Esophagus muscularis mucosa (tissue), 4 donors: Measurements from ENCODE around the gene GOLGA6L1. TPM values are rescaled to one million over a fixed set of nuclear protein-coding genes. Genes with fewer than 3 reads are reported as not detected.
"Not testable (repeated sequence)": the region's sequence is repeated elsewhere in the genome, so short reads cannot be mapped to it uniquely, and the experiment has no call there.

Experiments used
- DNase-seq: peaks from one replicate; pipeline ENCODE4 v3.0.0-alpha.2; 2017; ENCODE audit errors: extremely low spot score
- H3K27ac ChIP-seq, 4 donors: fragments of 200-600 bp; sonication (generic); replicated peaks in 1 of 4; 1 replicate in 3 of 4; 2 replicates in 1 of 4; pipeline ENCODE4 v1.5.1; 2016 to 2019; ENCODE audit warnings: mild to moderate bottlenecking in 1 of 4
- H3K27me3 ChIP-seq, 4 donors: fragments of 200-600 bp; sonication (generic); one replicate each; pipeline versions ENCODE4 v1.5.1 to v1.6.0; 2016 to 2019
- H3K36me3 ChIP-seq, 4 donors: fragments of 200-600 bp; sonication (generic); one replicate each; pipeline ENCODE4 v1.5.1; 2016 to 2019
- H3K4me1 ChIP-seq, 4 donors: fragments of 200-600 bp; sonication (generic); one replicate each; pipeline ENCODE4 v1.5.1; 2016 to 2019
- H3K4me3 ChIP-seq, 4 donors: fragments of 200-600 bp; sonication (generic); 1 replicate in 2 of 4; 2 replicates in 2 of 4; pipeline ENCODE4 v1.5.1; 2016 to 2019; ENCODE audit warnings: mild to moderate bottlenecking in 4 of 4, moderate library complexity in 1 of 4
- H3K9me3 ChIP-seq, 4 donors: fragments of 200-600 bp; sonication (generic); 1 replicate in 3 of 4; 2 replicates in 1 of 4; pipeline ENCODE4 v1.5.1; 2016 to 2019
- WGBS: methylation state at CpG from one replicate; pipeline ENCODE4 v1.1.5; 2018; 5-methylcytosine and 5-hydroxymethylcytosine counted together
- intact Hi-C: fragments of 100-400 bp; cut with DNase I; formaldehyde crosslinking; loops from one replicate; pipeline ENCODE4 v1.15.1; 2023
- total RNA-seq, 4 donors: library from RNA; depleted of rRNA; stranded (reverse); fragments of >200 nt; gene quantifications; one replicate each; pipeline versions ENCODE4 v1.1.0 to v1.2.1, GENCODE V29; 2016

The GOLGA6L1 gene, protein sequence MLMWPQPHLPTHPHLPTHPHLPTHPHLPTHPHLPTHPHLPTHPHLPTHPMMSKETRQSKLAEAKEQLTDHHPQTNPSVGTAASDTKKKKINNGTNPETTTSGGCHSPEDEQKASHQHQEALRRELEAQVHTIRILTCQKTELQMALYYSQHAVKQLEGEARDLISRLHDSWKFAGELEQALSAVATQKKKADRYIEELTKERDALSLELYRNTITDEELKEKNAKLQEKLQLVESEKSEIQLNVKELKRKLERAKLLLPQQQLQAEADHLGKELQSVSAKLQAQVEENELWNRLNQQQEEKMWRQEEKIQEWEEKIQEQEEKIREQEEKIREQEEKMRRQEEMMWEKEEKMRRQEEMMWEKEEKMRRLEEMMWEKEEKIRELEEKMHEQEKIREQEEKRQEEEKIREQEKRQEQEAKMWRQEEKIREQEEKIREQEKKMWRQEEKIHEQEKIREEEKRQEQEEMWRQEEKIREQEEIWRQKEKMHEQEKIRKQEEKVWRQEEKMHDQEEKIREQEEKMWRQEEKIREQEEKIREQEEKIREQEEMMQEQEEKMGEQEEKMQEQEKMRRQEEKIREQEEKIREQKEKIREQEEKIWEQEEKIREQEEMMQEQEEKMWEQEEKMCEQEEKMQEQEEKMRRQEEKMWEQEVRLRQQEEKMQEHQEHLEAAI
- not detected for total RNA-seq

DNA sequence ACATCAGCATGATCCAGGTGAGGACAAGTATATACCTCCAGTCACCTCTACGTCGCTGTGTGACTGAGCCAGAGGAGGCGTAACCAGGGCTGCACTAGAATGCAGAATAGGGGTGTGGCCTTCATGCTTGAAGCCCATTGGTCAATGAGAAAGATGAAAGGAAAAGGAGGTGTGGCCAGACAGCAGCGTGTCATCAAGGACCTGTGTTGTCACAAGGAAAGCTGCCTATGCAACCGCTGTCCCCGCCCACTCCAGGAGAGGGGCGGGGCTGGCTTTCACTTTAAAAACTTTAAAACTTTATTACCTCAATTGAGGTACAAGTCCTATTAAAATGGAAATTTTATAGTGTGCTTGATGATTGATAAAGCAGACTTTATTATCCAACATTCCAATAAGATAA lies at the start of gene GOLGA6L1:
TSS of gene GOLGA6L1 (minus strand) at position 101 of the 400 bp plus-strand sequence. CDS start at position 10, 91 bp downstream.
- H3K9me3 ChIP-seq, H3K4me3 ChIP-seq, intact Hi-C loops, H3K4me1 ChIP-seq, H3K27me3 ChIP-seq, H3K27ac ChIP-seq, H3K36me3 ChIP-seq, DNase-seq: not testable (repeated sequence)
- no CpG with 5 or more reads among the region's 7 CpGs for WGBS

DNA sequence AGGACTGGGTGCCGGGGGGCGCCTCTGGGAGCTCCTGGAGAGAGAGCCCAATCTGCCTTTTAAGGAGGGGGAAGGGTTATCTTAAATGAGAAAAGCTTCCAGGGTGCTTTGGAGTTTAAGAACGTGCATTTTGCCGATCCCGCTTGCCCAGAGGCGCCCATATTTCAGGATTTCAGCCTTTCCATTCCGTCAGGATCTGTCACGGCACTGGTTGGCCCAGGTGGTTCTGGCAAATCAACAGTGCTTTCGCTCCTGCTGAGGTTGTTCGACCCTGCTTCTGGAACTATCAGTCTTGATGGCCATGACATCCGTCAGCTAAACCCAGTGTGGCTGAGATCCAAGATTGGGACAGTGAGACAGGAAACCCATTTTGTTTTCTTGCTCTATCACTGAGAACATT lies 44.6 kb upstream of the GOLGA6L1 start:
- H3K36me3 ChIP-seq, intact Hi-C loops, H3K9me3 ChIP-seq, H3K27ac ChIP-seq, H3K4me1 ChIP-seq, H3K4me3 ChIP-seq, DNase-seq: not testable (repeated sequence)
- peaks cover 0 to 24% (median 2%) of the 10 kb centered on the region in 4 donors for H3K27me3 ChIP-seq
- WGBS = 92% methylated on average over 8 of the region's 11 CpGs

DNA sequence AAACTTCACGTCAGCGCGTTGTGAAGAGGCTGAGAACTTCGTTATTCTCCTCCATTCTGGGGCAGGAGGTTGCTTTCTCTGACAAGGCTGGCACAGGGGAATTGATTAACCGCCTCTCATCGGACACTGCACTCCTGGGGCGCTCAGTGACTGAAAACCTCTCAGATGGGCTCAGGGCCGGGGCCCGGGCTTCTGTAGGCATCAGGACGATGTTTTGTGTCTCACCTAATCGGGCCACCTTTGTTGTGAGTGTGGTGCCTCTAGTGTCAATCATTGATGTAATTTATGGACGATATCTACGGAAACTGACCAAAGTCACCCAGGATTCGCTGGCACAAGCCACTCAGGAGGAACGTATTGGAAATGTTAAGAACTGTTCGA lies 43.9 kb upstream of the GOLGA6L1 start:
- Histone ChIP-seq H3K27me3 (peaks cover 0 to 24% (median 2%) of the 10 kb centered on the region in 4 donors), H3K4me3 (peak overlapping the region in 1 of 4 donors; percentile 32)
- H3K36me3 ChIP-seq, H3K27ac ChIP-seq, H3K9me3 ChIP-seq, intact Hi-C loops, H3K4me1 ChIP-seq, DNase-seq: not testable (repeated sequence)
- WGBS = 86% methylated on average over 16 of the region's 16 CpGs

DNA sequence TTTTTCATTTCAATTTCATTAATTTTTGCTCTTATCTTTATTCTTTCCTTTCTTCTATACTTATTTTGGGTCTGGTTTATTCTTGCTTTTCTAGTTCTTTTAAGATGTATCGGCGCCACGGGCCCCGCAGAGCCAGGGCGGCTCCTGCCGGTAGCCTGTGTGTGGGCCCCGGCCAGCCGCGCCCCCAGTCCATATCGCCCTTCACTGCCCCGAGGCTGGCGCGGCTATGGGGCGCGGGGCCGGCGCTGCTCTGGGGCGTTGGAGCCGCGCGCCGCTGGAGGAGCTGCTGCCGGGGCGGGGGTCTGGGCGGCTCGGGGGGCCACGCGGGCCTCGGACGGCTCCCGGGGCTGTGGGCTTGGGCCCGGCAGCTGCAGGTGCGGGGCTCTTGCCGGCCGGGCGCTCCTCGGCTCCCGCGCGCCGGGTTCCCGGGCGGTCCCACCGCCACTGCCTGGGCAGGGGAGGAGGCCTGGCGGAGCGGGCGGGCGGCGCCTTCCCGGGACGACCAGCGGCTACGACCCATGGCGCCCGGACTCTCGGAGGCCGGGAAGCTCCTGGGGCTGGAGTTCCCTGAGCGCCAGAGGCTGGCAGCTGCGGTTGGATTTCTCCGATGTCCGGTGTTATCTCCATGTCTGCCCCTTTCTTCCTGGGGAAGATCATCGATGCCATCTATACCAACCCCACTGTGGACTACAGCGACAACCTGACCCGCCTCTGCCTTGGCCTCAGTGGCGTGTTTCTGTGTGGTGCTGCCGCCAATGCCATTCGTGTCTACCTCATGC lies 43.3 kb upstream of the GOLGA6L1 start:
- H3K9me3 ChIP-seq, H3K36me3 ChIP-seq, DNase-seq, H3K27ac ChIP-seq, intact Hi-C loops, H3K4me1 ChIP-seq: not testable (repeated sequence)
- peaks cover 0 to 23% (median 2%) of the 10 kb centered on the region in 4 donors for H3K27me3 ChIP-seq
- WGBS = 28% methylated on average over 29 of the region's 67 CpGs
- H3K4me3 ChIP-seq = peak overlapping the region; percentile 32 to 45 (median 42)

DNA sequence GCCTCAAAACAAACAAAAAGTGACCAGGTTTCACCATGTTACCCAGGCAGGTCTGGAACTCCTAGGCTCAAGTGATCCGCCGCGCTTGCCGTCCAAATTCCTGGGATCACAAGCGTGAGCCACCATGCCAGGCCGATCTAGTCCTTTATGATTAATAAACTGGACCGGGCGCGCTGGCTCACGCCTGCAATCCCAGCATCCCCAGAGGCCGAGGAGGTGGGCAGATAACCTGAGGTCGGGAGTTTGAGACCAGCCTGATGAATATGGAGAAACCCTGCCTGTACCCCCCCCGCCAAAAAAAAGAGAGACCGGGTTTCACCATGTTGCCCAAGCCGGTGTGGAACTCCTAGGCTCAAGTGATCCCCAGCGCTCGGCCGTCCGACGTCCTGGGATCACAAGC lies 40.1 kb upstream of the GOLGA6L1 start:
- DNase-seq, intact Hi-C loops, H3K4me3 ChIP-seq, H3K9me3 ChIP-seq, H3K27ac ChIP-seq, H3K4me1 ChIP-seq, H3K36me3 ChIP-seq: not testable (repeated sequence)
- WGBS = 86% methylated on average over 20 of the region's 20 CpGs
- H3K27me3 ChIP-seq = peaks cover 0 to 18% (median 2%) of the 10 kb centered on the region in 4 donors

DNA sequence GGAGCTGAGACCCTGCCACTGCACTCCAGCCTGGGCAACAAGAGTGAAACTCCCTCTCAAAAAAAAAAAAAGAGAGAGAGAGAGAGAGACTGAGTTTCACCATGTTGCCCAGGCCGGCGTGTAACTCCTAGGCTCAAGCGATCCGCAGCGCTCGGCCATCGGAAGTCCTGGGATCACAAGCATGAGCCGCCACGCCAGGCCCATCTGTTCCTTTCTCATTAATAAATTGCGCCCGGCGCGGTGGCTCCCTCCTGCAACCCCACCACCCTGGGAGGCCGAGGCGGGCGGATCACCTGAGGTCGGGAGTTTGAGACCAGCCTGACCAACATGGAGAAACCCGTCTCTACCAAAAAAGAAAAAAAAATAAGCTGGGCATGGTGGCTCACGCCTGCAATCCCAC lies 39.0 kb upstream of the GOLGA6L1 start:
- H3K9me3 ChIP-seq, intact Hi-C loops, DNase-seq, H3K27ac ChIP-seq, H3K36me3 ChIP-seq, H3K4me3 ChIP-seq, H3K4me1 ChIP-seq: not testable (repeated sequence)
- peaks cover 0 to 10% (median 2%) of the 10 kb centered on the region in 4 donors for H3K27me3 ChIP-seq
- 96% methylated on average over 16 of the region's 19 CpGs for WGBS

DNA sequence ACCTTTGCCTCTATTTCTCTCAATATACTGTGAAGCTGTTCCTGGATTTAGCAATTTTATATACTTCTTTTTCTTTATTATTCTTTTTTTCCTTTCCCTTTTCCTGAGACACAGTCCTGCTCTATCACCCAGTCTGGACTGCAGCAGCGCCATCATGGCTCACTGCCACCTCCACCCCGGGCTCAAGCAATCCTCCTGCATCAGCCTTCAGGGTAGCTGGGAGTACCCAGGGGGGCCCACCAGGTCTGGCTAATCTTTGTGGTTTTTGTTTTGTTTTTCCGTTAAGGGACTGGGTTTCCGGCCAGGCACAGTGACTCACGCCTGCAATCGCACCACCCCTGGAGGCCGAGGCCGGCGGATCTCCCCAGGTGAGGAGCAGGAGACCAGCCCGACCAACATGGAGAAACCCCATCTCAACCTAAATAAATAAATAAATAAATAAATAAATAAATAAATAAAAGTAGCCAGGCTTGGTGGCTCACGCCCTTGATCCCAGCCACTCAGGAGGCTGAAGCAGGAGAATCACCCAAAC lies 38.1 kb upstream of the GOLGA6L1 start:
- 91% methylated on average over 4 of the region's 11 CpGs for WGBS
- H3K27me3 ChIP-seq, H3K9me3 ChIP-seq, H3K4me3 ChIP-seq, DNase-seq, H3K4me1 ChIP-seq, H3K27ac ChIP-seq, H3K36me3 ChIP-seq, intact Hi-C loops: not testable (repeated sequence)

DNA sequence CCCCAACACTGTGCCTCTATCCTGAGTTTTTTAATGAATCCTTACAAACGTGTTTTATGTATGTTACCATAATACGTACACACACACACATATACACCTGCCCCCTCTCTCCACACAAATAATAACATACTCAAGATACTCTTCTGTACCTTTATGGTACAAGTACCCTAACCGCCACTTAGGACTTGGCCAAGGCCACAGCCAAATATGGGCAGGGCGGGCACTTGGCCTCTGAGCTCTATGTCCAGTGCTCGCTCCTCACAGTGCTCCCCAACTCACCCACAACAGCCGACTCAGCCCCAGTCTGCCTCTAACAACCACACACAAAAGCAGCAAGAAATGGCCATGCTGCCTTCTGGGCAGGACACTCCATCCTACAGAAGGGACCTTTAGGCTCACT lies 3.8 kb downstream of the GOLGA6L1 start:
- H3K9me3 ChIP-seq, H3K4me3 ChIP-seq, DNase-seq, H3K27ac ChIP-seq, H3K4me1 ChIP-seq, intact Hi-C loops, H3K36me3 ChIP-seq, H3K27me3 ChIP-seq: not testable (repeated sequence)
- WGBS = no CpG with 5 or more reads among the region's 6 CpGs
